ENCODE data around the gene NTSR1. TPM values are rescaled to one million over a fixed set of nuclear protein-coding genes. Genes with fewer than 3 reads are reported as not detected.

The NTSR1 gene
- total and polyA plus RNA-seq, 2 of the 13 experiments (the other 11 are each of a cell fraction or from before 2014, with no cell fraction given) = 0.09 to 0.12 TPM

DNA sequence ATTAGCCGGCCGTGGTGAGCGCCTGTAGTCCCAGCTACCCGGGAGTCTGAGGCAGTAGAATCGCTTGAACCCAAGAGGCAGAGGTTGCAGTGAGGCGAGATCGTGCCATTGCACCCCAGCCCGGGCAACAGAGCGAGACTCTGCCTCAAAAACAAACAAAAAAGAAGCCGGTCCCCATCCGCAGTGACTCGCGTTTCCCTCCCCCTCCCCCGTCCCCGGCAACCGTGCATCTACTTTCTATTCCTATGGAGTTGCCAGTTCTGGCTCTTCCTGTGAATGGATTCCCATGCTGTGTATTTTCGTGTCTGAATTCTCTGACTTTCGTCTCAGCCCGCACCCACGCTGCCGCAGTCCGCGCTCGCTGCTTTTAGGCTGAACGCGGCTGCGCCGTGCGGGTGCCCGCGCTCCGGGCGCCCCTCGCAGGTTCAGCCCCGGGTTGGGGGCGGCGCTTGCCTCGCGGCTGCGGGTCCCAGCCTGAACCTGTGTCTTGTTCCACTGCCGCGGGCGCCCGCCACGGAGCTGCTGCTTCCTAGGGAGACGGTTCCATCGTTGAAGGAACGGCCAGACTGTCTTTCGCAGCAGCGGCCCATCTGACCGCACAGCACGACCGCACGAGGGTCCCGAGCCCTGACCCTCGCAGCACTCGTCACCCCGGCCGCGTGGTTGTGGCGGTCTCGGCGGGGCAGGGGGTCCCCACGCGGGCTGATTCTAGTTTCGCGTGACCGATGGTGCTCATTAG is 86.6 kb downstream of the NTSR1 start (continued):
- TF ChIP-seq, protein P1, sequence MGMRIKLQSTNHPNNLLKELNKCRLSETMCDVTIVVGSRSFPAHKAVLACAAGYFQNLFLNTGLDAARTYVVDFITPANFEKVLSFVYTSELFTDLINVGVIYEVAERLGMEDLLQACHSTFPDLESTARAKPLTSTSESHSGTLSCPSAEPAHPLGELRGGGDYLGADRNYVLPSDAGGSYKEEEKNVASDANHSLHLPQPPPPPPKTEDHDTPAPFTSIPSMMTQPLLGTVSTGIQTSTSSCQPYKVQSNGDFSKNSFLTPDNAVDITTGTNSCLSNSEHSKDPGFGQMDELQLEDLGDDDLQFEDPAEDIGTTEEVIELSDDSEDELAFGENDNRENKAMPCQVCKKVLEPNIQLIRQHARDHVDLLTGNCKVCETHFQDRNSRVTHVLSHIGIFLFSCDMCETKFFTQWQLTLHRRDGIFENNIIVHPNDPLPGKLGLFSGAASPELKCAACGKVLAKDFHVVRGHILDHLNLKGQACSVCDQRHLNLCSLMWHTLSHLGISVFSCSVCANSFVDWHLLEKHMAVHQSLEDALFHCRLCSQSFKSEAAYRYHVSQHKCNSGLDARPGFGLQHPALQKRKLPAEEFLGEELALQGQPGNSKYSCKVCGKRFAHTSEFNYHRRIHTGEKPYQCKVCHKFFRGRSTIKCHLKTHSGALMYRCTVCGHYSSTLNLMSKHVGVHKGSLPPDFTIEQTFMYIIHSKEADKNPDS (CRISPR knock-in tag; IDR thresholded peaks at IDR 0.05) = no peak
- TF ChIP-seq HNRNPL (IDR thresholded peaks at IDR 0.05; ENCODE audit: low read depth, low read length) (no peak), CHCHD3 (CRISPR knock-in tag; IDR thresholded peaks at IDR 0.05) (peak; percentile 83), ZNF614 (CRISPR knock-in tag; IDR thresholded peaks at IDR 0.05; ENCODE audit: borderline replicate concordance) (no peak), ZNF749 (CRISPR knock-in tag; IDR thresholded peaks at IDR 0.05; ENCODE audit: borderline replicate concordance) (no peak), ZNF572 (CRISPR knock-in tag; IDR thresholded peaks at IDR 0.05) (peak; percentile 96; the same call in 1 of the 2 replicates), ZNF709 (CRISPR knock-in tag; IDR thresholded peaks at IDR 0.05) (no peak; the same call in 1 of the 2 replicates), KLF6 (CRISPR knock-in tag; IDR thresholded peaks at IDR 0.05) (peak; percentile 50), ZNF569 (CRISPR knock-in tag; IDR thresholded peaks at IDR 0.05; ENCODE audit: borderline replicate concordance) (no peak), ZNF468 (CRISPR knock-in tag; IDR thresholded peaks at IDR 0.05) (no peak), NFKB2 (CRISPR knock-in tag; IDR thresholded peaks at IDR 0.05; ENCODE audit: borderline replicate concordance) (peak; percentile 94; the same call in 1 of the 2 replicates), KDM2A (CRISPR knock-in tag; IDR thresholded peaks at IDR 0.05; ENCODE audit: borderline replicate concordance, low read depth) (0 out of 2 replicates have a peak, but pooled peaks have one; percentile 49), ZNF207 (IDR thresholded peaks at IDR 0.05; ENCODE audit: borderline replicate concordance) (no peak), ZNF335 (CRISPR knock-in tag; IDR thresholded peaks at IDR 0.05) (0 out of 2 replicates have a peak, but pooled peaks have one; percentile 27), HMGA1 (CRISPR knock-in tag; conservative IDR thresholded peaks at IDR 0.05) (no peak), MZF1 (CRISPR knock-in tag; IDR thresholded peaks at IDR 0.05; ENCODE audit: borderline replicate concordance) (no peak), SP140L (CRISPR knock-in tag; IDR thresholded peaks at IDR 0.05; ENCODE audit: borderline replicate concordance) (no peak), ZNF629 (CRISPR knock-in tag; conservative IDR thresholded peaks at IDR 0.05) (0 out of 2 replicates have a peak, but pooled peaks have one; percentile 34), TCF12 (IDR thresholded peaks at IDR 0.05) (no peak), TCF12 (CRISPR knock-in tag; IDR thresholded peaks at IDR 0.05) (no peak), ZC3H13 (CRISPR knock-in tag; IDR thresholded peaks at IDR 0.05) (peak; percentile 90)
- TF ChIP-seq, protein P2, sequence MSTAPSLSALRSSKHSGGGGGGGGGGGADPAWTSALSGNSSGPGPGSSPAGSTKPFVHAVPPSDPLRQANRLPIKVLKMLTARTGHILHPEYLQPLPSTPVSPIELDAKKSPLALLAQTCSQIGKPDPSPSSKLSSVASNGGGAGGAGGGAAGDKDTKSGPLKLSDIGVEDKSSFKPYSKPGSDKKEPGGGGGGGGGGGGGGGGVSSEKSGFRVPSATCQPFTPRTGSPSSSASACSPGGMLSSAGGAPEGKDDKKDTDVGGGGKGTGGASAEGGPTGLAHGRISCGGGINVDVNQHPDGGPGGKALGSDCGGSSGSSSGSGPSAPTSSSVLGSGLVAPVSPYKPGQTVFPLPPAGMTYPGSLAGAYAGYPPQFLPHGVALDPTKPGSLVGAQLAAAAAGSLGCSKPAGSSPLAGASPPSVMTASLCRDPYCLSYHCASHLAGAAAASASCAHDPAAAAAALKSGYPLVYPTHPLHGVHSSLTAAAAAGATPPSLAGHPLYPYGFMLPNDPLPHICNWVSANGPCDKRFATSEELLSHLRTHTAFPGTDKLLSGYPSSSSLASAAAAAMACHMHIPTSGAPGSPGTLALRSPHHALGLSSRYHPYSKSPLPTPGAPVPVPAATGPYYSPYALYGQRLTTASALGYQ (CRISPR knock-in tag; IDR thresholded peaks at IDR 0.05) = peak; percentile 87
- TF ChIP-seq, protein P3, sequence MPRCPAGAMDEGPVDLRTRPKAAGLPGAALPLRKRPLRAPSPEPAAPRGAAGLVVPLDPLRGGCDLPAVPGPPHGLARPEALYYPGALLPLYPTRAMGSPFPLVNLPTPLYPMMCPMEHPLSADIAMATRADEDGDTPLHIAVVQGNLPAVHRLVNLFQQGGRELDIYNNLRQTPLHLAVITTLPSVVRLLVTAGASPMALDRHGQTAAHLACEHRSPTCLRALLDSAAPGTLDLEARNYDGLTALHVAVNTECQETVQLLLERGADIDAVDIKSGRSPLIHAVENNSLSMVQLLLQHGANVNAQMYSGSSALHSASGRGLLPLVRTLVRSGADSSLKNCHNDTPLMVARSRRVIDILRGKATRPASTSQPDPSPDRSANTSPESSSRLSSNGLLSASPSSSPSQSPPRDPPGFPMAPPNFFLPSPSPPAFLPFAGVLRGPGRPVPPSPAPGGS (CRISPR knock-in tag; IDR thresholded peaks at IDR 0.05) = 0 out of 2 replicates have a peak, but pooled peaks have one; percentile 88
- TF ChIP-seq, protein P4, sequence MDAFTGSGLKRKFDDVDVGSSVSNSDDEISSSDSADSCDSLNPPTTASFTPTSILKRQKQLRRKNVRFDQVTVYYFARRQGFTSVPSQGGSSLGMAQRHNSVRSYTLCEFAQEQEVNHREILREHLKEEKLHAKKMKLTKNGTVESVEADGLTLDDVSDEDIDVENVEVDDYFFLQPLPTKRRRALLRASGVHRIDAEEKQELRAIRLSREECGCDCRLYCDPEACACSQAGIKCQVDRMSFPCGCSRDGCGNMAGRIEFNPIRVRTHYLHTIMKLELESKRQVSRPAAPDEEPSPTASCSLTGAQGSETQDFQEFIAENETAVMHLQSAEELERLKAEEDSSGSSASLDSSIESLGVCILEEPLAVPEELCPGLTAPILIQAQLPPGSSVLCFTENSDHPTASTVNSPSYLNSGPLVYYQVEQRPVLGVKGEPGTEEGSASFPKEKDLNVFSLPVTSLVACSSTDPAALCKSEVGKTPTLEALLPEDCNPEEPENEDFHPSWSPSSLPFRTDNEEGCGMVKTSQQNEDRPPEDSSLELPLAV (CRISPR knock-in tag; conservative IDR thresholded peaks at IDR 0.05; ENCODE audit: low read depth) = no peak
